Peyer's patch (tissue), 4 donors: ENCODE measurements around the gene GCAT. TPM values are rescaled to one million over a fixed set of nuclear protein-coding genes. Genes with fewer than 3 reads are reported as not detected.
A peak's percentile ranks its signal among the peaks of the same experiment; 100 is the strongest.

Experiments
- DNase-seq, 3 donors: peaks; one replicate each; pipeline ENCODE4 v3.0.0-alpha.2; 2017 to 2019
- H3K27ac ChIP-seq, 4 donors: fragments of 200-600 bp; sonication (generic); one replicate each; pipeline ENCODE4 v1.5.1; 2016 to 2019
- H3K27me3 ChIP-seq, 2 donors: fragments of 200-600 bp; sonication (generic); one replicate each; pipeline ENCODE4 v1.5.1; 2019
- H3K36me3 ChIP-seq, 3 donors: fragments of 200-600 bp; sonication (generic); one replicate each; pipeline ENCODE4 v1.5.1; 2016 to 2019
- H3K4me1 ChIP-seq, 4 donors: fragments of 200-600 bp; sonication (generic); one replicate each; pipeline ENCODE4 v1.5.1; 2016 to 2019
- H3K4me3 ChIP-seq, 4 donors: fragments of 200-600 bp; sonication (generic); 1 replicate in 3 of 4; 2 replicates in 1 of 4; pipeline ENCODE4 v1.5.1; 2016 to 2019; ENCODE audit warnings: mild to moderate bottlenecking in 1 of 4
- H3K9me3 ChIP-seq, 4 donors: fragments of 200-600 bp; sonication (generic); one replicate each; pipeline ENCODE4 v1.5.1; 2016 to 2019; ENCODE audit warnings: mild to moderate bottlenecking in 1 of 4
- CTCF ChIP-seq, 6 experiments: fragments of 450-650 bp in 4 of 6; fragments of 200-600 bp in 2 of 6; sonication (generic) in 1 of 6; IDR thresholded peaks; one replicate each; pipeline ENCODE4 v1.5.1; 2017 to 2019; ENCODE audit warnings: antibody characterized with exemption in 6 of 6, mild to moderate bottlenecking in 3 of 6, moderate library complexity in 1 of 6
- POLR2A ChIP-seq, 2 donors: fragments of 450-650 bp; IDR thresholded peaks; one replicate each; pipeline ENCODE4 v1.5.1; 2017; ENCODE audit warnings: antibody characterized with exemption in 2 of 2, mild to moderate bottlenecking in 2 of 2, moderate library complexity in 2 of 2
- total RNA-seq, 4 donors: library from RNA; depleted of rRNA; stranded (reverse); fragments of >200 nt; gene quantifications; one replicate each; pipeline ENCODE4 v1.1.0, GENCODE V29; 2016

GCAT gene
- total RNA-seq, 4 donors from 2014 or later: 3.8 to 9.3 (median 8.9) TPM

DNA sequence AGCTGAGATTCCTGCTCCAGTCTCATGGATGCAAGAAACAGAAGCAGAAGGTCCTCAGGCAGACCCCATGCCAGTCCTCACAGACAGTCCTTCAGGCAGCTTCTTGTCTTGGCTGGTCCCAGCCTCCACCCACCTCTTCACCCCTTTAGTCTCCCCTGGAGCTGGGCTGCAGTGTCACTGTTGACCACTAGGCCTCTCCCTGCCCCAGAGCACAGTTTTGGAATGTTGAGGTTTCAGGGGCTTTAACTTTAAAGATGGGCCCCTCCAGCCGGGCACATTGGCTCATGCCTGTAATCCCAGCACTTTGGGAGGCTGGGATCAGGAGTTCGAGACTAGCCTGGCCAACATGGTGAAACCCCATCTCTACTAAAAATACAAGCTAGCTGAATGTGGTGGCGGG is 39.5 kb upstream of the GCAT start:
- Histone ChIP-seq H3K4me3 (no peak overlapping the region), H3K4me1 (no peaks in the 10 kb centered on the region), H3K36me3 (peaks cover 0 to 78% (median 0%) of the 10 kb centered on the region in 3 donors), H3K9me3 (no peaks in the 10 kb centered on the region), H3K27me3 (no peaks in the 10 kb centered on the region), H3K27ac (no peak overlapping the region)
- no peak for DNase-seq
- no peak for TF ChIP-seq POLR2A (IDR thresholded peaks at IDR 0.05)
- TF ChIP-seq CTCF (IDR thresholded peaks at IDR 0.05): peak in 2 of 6 experiments; percentile 11 to 15

DNA sequence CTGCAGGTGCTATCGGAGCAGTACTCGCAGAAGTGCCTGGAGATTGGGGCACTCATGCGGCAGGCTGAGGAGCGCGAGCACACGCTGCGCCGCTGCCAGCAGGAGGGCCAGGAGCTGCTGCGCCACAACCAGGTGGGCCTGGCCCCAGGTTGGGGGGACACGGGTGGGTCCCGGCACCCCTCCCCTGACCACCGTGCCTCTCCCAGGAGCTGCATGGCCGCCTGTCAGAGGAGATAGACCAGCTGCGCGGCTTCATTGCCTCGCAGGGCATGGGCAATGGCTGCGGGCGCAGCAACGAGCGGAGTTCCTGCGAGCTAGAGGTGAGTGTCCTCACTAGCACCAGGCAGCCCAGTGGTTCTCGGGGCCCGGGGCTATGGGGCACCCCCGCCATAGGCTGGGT is 38.7 kb upstream of the GCAT start:
- H3K36me3 ChIP-seq: peaks cover 0 to 77% (median 0%) of the 10 kb centered on the region in 3 donors
- DNase-seq: no peak

DNA sequence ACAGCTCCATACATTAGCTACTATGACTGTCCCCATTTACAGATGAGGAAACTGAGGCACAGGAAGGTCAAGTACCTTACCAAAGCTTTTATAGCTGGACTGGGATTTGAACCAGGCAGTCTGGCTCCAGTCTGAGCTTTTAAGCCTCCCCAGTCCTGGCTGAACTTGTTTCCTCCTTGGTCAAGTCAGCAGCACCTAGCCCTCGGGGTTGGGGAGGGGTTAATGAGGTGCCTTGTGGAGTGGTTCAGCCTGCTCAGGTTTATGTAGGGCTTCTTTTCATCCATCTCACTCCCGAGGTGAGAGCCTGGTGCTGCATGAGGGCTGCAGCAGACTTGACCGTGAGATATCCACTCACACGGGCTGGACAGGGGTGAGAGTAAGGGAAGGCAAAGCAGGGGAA is 36.7 kb upstream of the GCAT start:
- H3K36me3 ChIP-seq: peaks cover 0 to 74% (median 0%) of the 10 kb centered on the region in 3 donors
- TF ChIP-seq CTCF (IDR thresholded peaks at IDR 0.05) (no peak), POLR2A (IDR thresholded peaks at IDR 0.05) (no peak)

More for the DNA sequence above, 38.7 kb upstream of the GCAT start:
- Histone ChIP-seq H3K9me3 (no peaks in the 10 kb centered on the region), H3K27ac (no peak overlapping the region), H3K4me1 (no peaks in the 10 kb centered on the region), H3K27me3 (no peaks in the 10 kb centered on the region), H3K4me3 (no peak overlapping the region)
- TF ChIP-seq POLR2A (IDR thresholded peaks at IDR 0.05) (no peak), CTCF (IDR thresholded peaks at IDR 0.05) (no peak)

DNA sequence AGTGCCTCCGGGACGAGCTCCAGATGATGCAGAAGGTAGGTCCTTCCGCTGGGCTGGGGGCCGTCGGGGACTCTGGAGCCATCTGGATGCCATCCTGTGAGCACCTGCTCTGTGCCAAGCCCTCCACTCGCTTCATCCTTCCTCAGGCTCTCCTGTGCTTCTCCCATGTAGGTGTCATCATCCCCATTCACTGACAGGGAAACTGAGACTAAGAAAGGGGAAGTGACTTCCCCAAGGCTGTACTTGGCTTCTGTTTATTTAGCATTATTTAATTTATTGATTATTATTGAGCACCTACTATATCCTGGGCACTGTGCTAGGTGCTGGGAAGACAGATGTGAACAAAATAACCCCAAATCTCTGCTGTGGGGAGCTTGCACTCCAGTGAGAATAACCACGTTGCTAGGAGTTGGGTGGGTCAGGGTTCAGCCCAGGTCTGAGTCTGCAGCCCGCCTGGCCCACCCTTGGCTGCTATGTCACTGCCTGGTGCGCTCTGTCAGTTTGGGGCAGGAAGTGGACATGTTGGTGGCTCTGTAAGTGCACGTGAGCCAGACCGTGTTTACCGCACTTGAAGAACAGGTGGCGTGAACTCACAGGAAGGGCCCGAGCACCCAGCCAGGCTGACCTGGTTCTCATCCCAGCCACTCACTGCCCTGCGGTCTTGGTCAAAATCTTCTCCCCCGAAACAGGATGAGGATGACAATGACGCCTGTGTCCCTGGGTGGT is 35.9 kb upstream of the GCAT start:
- no peak overlapping the region for H3K27ac ChIP-seq
- H3K36me3 ChIP-seq: peaks cover 0 to 69% (median 0%) of the 10 kb centered on the region in 3 donors
- H3K4me3 ChIP-seq: no peak overlapping the region
- peaks cover 0 to 3% (median 0%) of the 10 kb centered on the region in 4 donors for H3K4me1 ChIP-seq
- TF ChIP-seq CTCF (IDR thresholded peaks at IDR 0.05) (no peak), POLR2A (IDR thresholded peaks at IDR 0.05) (no peak)
- H3K9me3 ChIP-seq: no peaks in the 10 kb centered on the region
- H3K27me3 ChIP-seq: no peaks in the 10 kb centered on the region
- no peak for DNase-seq

More for the DNA sequence above, 36.7 kb upstream of the GCAT start:
- Histone ChIP-seq H3K4me3 (no peak overlapping the region), H3K9me3 (no peaks in the 10 kb centered on the region), H3K27me3 (no peaks in the 10 kb centered on the region), H3K27ac (no peak overlapping the region), H3K4me1 (no peaks in the 10 kb centered on the region)
- DNase-seq: no peak

DNA sequence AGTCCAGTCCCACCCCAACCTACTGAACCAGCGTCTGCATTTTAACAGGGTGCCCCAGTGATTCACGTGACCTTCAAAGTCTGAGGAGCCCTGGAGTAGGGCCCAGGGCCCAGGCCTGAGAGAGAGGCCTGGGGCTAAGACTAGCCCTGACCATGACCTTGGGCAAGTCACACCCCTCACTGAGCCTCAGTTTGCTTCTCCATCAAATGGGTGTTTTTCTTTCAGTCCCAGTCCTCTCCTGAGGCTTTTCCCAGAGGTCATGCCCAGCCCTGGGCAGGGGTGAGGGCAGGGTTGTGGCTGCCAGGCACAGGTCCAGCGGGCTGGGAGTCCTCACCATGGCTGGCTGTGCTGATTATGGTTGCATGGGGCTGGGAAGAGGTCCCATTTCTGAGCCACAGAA is 33.0 kb upstream of the GCAT start:
- Histone ChIP-seq H3K9me3 (no peaks in the 10 kb centered on the region), H3K27me3 (no peaks in the 10 kb centered on the region), H3K36me3 (peaks cover 0 to 42% (median 0%) of the 10 kb centered on the region in 3 donors), H3K4me1 (peaks cover 0 to 11% (median 5%) of the 10 kb centered on the region in 4 donors), H3K4me3 (no peak overlapping the region), H3K27ac (no peak overlapping the region)
- DNase-seq: no peak
- TF ChIP-seq POLR2A (IDR thresholded peaks at IDR 0.05) (no peak), CTCF (IDR thresholded peaks at IDR 0.05) (no peak)
